SH-SY5Y (cell line): ENCODE measurements around the gene CELSR1.

ENCODE experiments used
- GATA2 ChIP-seq: IDR thresholded peaks from 2 replicates; pipeline ENCODE4 v1.6.1; 2011; ENCODE audit warnings: mild to moderate bottlenecking, low read depth, low read length
- GATA3 ChIP-seq: IDR thresholded peaks from 2 replicates; pipeline ENCODE4 v1.6.1; 2011; ENCODE audit warnings: low read depth, mild to moderate bottlenecking, low read length, moderate library complexity

DNA sequence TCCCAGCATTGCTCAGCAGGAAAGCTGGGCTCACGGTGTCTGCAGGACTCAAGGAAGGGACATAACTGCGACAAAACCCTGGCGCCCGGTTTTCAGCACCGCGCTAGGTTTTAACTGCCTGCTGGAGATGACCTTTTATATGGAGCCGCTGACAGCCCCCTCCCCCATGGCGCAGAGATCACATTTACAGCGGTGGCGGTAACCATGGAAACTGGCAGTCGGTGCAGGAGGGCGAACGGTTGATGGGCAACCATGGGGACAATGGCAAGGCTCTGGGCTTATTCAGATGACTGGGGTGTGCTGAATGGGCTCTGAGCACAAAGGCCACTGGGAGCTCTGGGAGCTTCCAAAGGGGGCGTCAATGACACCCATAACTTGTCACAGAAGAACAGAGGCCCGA, 37.2 kb downstream of the CELSR1 start:
- TF ChIP-seq GATA2, result no peak
- TF ChIP-seq GATA3, result no peak
